Nephron progenitor cell (in vitro differentiated cells): ENCODE data around the gene COA8.

Source experiments
- DNase-seq: peaks from one replicate; pipeline ENCODE4 v3.0.0; 2021
- H3K27ac Mint-ChIP-seq: 2 replicates; pipeline ENCODE4 v1.8.0; 2021; ENCODE audit warnings: mild to moderate bottlenecking, moderate library complexity, mixed read lengths
- H3K27me3 Mint-ChIP-seq: 2 replicates; pipeline ENCODE4 v1.8.0; 2021; ENCODE audit warnings: mild to moderate bottlenecking, low read depth, mixed read lengths; ENCODE audit not compliant: poor library complexity
- H3K36me3 Mint-ChIP-seq: 2 replicates; pipeline ENCODE4 v1.8.0; 2021; ENCODE audit warnings: low read depth, mixed read lengths
- H3K4me1 Mint-ChIP-seq: 2 replicates; pipeline ENCODE4 v1.8.0; 2021; ENCODE audit warnings: mixed read lengths
- H3K4me3 Mint-ChIP-seq: 2 replicates; pipeline ENCODE4 v1.8.0; 2021; ENCODE audit warnings: mild to moderate bottlenecking, moderate library complexity, mixed read lengths
- H3K9me3 Mint-ChIP-seq: 2 replicates; pipeline ENCODE4 v1.8.0; 2021; ENCODE audit warnings: mild to moderate bottlenecking, moderate library complexity, mixed read lengths
- CTCF ChIP-seq: fragments of 200-600 bp; sonication (generic); IDR thresholded peaks from 2 replicates; pipeline ENCODE4 v1.5.0; 2021; ENCODE audit warnings: antibody characterized with exemption

COA8 gene

GRCh38 chr14:103611215-103611614 lies 48.5 kb downstream of the COA8 start:
- peaks cover 13% of the 10 kb centered on the region for H3K4me1 Mint-ChIP-seq

GRCh38 chr14:103613517-103613916 lies 50.8 kb downstream of the COA8 start:
- H3K27me3 Mint-ChIP-seq: peaks cover 21% of the 10 kb centered on the region
- H3K4me1 Mint-ChIP-seq: peaks cover 8% of the 10 kb centered on the region
- no peak for TF ChIP-seq CTCF
- H3K9me3 Mint-ChIP-seq: peaks cover 35% of the 10 kb centered on the region
- H3K36me3 Mint-ChIP-seq: peaks cover 16% of the 10 kb centered on the region
- H3K4me3 Mint-ChIP-seq: no peak overlapping the region
- DNase-seq: no peak
- H3K27ac Mint-ChIP-seq: no peak overlapping the region

More at GRCh38 chr14:103611215-103611614, 48.5 kb downstream of the COA8 start:
- TF ChIP-seq CTCF: no peak
- Mint-ChIP-seq H3K27ac (no peak overlapping the region), H3K27me3 (peaks cover 44% of the 10 kb centered on the region), H3K36me3 (peaks cover 16% of the 10 kb centered on the region), H3K4me3 (no peak overlapping the region), H3K9me3 (peaks cover 35% of the 10 kb centered on the region)
- DNase-seq: no peak

GRCh38 chr14:103616635-103617300 lies 54.0 kb downstream of the COA8 start:
- H3K27ac Mint-ChIP-seq: peak overlapping the region; percentile 75
- peaks cover 4% of the 10 kb centered on the region for H3K36me3 Mint-ChIP-seq
- H3K9me3 Mint-ChIP-seq: peaks cover 9% of the 10 kb centered on the region
- no peaks in the 10 kb centered on the region for H3K27me3 Mint-ChIP-seq
- no peak for DNase-seq
- no peak overlapping the region for H3K4me3 Mint-ChIP-seq
- peaks cover 8% of the 10 kb centered on the region for H3K4me1 Mint-ChIP-seq
- TF ChIP-seq CTCF: no peak

- peaks cover 3% of the 10 kb centered on the region for H3K27me3 Mint-ChIP-seq
- DNase-seq: no peak
- no peak overlapping the region for H3K4me3 Mint-ChIP-seq
- H3K4me1 Mint-ChIP-seq: peaks cover 14% of the 10 kb centered on the region
- no peaks in the 10 kb centered on the region for H3K9me3 Mint-ChIP-seq
- H3K27ac Mint-ChIP-seq: no peak overlapping the region
- H3K36me3 Mint-ChIP-seq: no peaks in the 10 kb centered on the region
- no peak for TF ChIP-seq CTCF
Observed at GRCh38 chr14:103619057-103619456, 56.3 kb downstream of the COA8 start.

GRCh38 chr14:103621860-103622259 lies 59.1 kb downstream of the COA8 start:
- no peak for DNase-seq
- peaks cover 6% of the 10 kb centered on the region for H3K27me3 Mint-ChIP-seq
- H3K4me1 Mint-ChIP-seq: peaks cover 26% of the 10 kb centered on the region
- no peaks in the 10 kb centered on the region for H3K36me3 Mint-ChIP-seq
- TF ChIP-seq CTCF: no peak
- no peaks in the 10 kb centered on the region for H3K9me3 Mint-ChIP-seq
- no peak overlapping the region for H3K27ac Mint-ChIP-seq
- H3K4me3 Mint-ChIP-seq: no peak overlapping the region

- Mint-ChIP-seq H3K36me3 (no peaks in the 10 kb centered on the region), H3K9me3 (no peaks in the 10 kb centered on the region), H3K27ac (no peak overlapping the region)
Observed at GRCh38 chr14:103623308-103623707, 60.5 kb downstream of the COA8 start.

More at GRCh38 chr14:103623308-103623707, 60.5 kb downstream of the COA8 start:
- Mint-ChIP-seq H3K4me1 (peaks cover 32% of the 10 kb centered on the region), H3K27me3 (peaks cover 9% of the 10 kb centered on the region), H3K4me3 (no peak overlapping the region)
- TF ChIP-seq CTCF: no peak
- DNase-seq: no peak
